GM19395 (cell line): ENCODE measurements around the gene GPRC5B.

Experiments used
- ATAC-seq: cut with Tn5 transposase; IDR thresholded peaks from one replicate; pipeline ENCODE4 v1.9.1; 2021; ENCODE audit warnings: mild to moderate bottlenecking, moderate library complexity; ENCODE audit not compliant: unreplicated experiment

The GPRC5B gene

GRCh38 chr16:19898924-19899604 is 14.4 kb upstream of the GPRC5B start:
- ATAC-seq: no peak

- no peak for ATAC-seq
Observed at GRCh38 chr16:19898166-19898565, 13.5 kb upstream of the GPRC5B start.

- no peak for ATAC-seq
Observed at GRCh38 chr16:19896951-19897350, 12.3 kb upstream of the GPRC5B start.

DNA sequence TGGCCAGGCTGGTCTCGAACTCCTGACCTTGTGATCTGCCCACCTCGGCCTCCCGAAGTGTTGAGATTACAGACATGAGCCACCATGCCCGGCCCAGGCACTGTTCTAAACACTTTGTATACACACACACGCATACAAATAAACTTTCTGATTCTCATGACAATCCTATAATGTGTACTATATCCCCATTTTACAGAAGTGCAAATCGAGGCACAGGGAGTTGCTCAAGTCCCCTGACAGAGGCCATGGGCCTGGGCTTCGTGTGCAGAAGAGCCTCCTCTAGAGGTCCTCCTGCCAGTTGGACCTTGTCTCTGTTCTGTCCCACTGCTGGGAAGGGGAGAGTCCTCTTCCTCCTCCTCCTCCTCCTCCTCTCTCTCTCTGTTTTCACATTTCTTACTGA is 9.9 kb upstream of the GPRC5B start:
- no peak for ATAC-seq

DNA sequence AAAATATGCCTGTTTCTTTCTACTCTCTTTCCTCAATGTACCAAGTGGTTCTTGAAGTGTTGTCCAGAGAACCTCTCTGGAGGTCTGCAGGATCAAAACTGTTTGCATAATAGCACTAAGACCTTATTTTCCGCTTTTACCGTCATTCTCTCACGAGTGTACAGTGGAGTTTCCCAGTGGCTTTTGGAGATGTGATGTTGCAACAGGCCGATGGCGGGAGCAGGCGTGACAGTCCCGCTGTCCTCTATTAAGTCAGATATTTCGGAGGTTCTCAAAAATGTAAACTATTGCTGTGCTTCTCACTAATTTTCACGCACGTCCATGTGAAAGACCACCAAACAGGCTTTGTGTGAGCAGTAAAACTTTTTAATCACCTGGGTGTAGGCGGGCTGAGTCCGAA is 8.3 kb upstream of the GPRC5B start:
- ATAC-seq: no peak

GRCh38 chr16:19890901-19891300 is 6.3 kb upstream of the GPRC5B start:
- ATAC-seq: no peak

DNA sequence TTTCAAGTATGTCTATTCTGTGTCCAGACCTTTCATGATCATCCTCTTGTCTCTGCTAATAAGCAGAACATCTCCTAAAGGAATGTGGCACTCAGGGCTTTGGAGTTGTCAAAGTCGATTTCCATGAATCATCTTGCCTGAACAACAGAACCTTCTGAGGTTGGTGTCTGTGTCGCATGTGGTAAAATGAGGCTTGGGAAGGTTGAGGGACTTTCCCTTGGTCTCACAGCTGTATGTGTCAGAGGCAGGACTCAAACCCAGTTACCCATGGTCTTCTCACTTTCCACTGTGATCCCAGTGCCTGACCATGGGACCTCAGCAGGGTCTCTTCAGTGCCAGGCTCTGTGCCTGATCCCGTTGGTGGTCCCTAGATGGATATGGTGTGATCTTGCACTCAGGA is 4.2 kb upstream of the GPRC5B start:
- ATAC-seq: no peak

GRCh38 chr16:19886073-19886941 is 1.7 kb upstream of the GPRC5B start:
- peak; percentile 77 for ATAC-seq

- ATAC-seq: no peak
Observed at GRCh38 chr16:19885451-19886072, 914 bp upstream of the GPRC5B start.

GRCh38 chr16:19883966-19884485 is 622 bp downstream of the GPRC5B start:
- ATAC-seq: no peak

DNA sequence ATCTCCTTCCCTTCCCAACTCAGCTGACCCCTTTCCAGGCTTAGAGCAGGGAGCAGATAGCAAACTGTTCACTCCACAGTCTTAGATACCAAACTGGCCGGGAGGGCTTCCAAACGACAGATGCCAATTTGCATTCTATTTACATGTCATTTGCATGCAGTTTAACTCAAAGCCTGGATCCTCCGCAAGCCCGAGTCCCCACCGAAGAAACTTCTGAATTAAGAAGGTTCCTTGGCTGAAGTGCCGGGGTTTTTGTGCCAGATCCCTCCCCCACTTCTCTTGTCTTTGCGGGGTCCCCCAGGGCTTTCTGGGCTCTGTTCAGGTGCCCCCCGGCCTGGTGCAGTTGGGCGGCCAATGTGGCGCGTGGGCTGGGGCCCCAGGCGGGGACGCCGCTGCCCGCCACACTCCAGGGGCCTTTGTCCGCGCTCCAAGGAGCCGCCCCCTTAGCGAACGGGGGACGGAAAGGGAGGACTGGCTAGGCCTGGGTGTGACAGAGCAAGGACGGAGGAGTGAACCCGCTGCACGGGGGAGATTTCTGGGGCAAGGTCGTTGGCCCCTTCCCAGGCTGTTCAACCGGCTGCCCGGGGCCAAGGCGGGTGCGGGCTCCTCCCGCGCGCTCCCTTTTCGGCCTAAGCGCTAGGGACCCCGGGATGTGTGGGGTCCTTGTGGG is 1.2 kb downstream of the GPRC5B start:
- no peak for ATAC-seq

- no peak for ATAC-seq
Observed at GRCh38 chr16:19882646-19883045, 2.0 kb downstream of the GPRC5B start.

- no peak for ATAC-seq
Observed at GRCh38 chr16:19882186-19882585, 2.5 kb downstream of the GPRC5B start.

DNA sequence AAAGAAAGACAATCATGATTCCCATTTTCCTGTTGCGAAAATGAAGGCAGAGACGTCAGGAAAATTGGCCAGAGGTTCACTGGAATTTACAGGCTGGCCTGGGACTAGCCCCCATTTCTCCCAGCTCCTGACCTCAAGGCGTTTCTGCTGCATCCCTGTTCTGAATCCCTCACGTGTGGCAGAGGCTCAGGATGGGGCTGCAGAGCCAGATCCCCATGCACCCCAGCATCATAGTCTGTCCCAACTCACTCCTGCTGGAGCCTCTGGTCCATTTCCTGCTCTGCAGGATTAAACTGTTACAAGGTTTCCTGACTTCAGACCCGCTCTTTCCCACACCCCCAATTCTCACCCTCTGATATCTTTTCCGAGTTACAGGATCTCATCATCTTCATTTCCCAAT is 2.9 kb downstream of the GPRC5B start:
- ATAC-seq: no peak

- ATAC-seq: no peak
Observed at GRCh38 chr16:19881028-19881427, 3.6 kb downstream of the GPRC5B start.

GRCh38 chr16:19879241-19879792 is 5.3 kb downstream of the GPRC5B start:
- ATAC-seq: no peak

DNA sequence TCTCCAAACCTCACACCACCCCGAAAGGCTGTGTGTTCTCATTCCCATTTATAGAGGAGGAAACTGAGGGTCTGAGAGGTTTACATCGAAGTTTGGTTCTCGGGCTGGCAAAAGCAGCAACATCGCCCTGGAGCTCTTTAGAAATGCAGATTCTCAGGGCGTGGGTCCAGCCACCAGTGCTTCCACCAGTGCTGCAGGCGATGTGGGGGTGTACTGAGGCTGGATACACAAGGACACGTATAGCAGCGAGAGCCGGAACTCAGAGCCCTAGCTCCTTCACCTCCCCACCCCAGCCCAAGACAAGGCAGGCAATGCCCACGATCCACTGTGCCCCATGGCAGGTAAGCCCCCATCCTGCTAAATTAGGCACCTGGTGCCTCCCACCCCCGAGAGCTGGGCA is 5.9 kb downstream of the GPRC5B start:
- no peak for ATAC-seq

DNA sequence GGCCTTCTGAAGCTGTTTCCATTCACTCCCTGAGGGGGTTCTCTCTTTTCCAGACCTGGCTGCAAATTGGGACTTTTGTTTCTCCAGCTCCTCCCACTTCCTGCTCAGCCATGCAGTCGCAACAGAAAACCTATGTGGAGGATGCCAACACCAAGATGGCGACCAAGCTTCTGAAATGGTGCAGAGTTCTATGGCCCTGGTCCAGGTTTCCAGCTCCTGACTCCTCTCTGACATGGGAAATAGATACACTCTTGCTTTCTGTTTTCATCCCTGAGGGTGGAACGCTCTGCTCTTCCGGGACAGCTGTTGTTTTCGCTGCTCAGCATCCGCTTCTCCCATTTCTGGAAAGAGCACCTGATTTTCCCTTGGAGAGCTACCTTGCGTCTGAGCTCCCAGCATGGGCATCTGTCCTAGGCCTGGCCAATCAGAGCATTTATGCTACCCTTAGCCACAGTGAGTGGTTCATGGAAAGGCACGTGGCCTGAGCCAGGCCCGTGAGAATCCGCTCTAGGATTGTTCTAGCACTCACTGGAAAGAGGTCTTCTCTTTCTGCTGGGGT is 8.1 kb downstream of the GPRC5B start:
- no peak for ATAC-seq

GRCh38 chr16:19875900-19876299 is 8.7 kb downstream of the GPRC5B start:
- no peak for ATAC-seq

DNA sequence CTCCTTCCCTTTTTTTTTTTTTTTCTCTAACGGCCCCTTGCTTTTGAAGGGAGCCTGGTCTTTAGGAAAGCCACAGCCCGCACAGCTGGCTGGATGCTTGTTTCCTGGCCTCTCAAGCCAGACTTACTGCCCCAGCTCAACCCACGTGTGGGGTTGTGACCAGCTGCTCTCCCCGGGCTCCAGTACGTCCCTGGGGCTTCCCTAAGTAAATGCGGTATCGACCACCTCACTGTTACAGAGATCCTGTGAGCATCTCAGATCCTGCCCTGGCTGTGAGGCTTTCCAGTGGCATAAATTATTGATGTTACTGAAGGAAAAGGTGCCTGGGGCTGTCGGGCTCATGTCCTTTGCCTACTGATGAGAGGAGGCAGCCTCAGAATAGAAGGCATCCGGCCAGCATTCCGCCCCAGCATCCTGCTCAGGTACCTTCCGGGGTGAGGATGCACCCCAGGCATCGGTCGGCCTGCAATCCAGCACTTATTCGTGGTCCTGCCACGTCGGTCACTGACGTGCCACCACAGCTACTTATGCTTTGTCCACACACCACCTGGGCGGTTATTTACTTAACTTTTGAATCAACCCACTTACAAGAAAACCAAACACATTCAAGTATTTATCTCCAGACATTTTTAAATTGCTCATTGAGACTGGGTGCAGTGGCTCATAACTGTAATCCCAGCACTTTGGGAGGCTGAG is 9.6 kb downstream of the GPRC5B start:
- ATAC-seq: no peak
